Lung (tissue), 12 donors: ENCODE data around the gene RNF167. TPM values are rescaled to one million over a fixed set of nuclear protein-coding genes. Genes with fewer than 3 reads are reported as not detected.

Experiments
- ATAC-seq: fragments of 200-7000 bp; cut with Tn5 transposase; one replicate; pipeline ENCODE4 v1.9.1; 2020; ENCODE audit warnings: moderate number of reproducible peaks; ENCODE audit not compliant: insufficient read depth, low FRiP score
- DNase-seq, 3 donors: peaks; one replicate each; pipeline ENCODE4 v3.0.0-alpha.2; 2013 to 2017
- H3K27ac ChIP-seq, 2 donors: one replicate each; pipeline ENCODE4 v1.5.1; 2013; ENCODE audit warnings: mild to moderate bottlenecking in 2 of 2, moderate library complexity in 2 of 2, control low read depth in 1 of 2, inconsistent platforms in 1 of 2, low read depth in 1 of 2, low read length in 1 of 2
- H3K27me3 ChIP-seq, 3 donors: one replicate each; pipeline ENCODE4 v1.5.1; 2013; ENCODE audit warnings: low read length in 2 of 3; ENCODE audit not compliant: control insufficient read depth in 3 of 3, insufficient read depth in 3 of 3
- H3K36me3 ChIP-seq, 4 donors: one replicate each; pipeline ENCODE4 v1.5.1; 2013; ENCODE audit warnings: low read length in 4 of 4, mild to moderate bottlenecking in 1 of 4, moderate library complexity in 1 of 4; ENCODE audit not compliant: control insufficient read depth in 4 of 4, insufficient read depth in 4 of 4
- H3K4me1 ChIP-seq, 5 donors: one replicate each; pipeline ENCODE4 v1.5.1; 2013; ENCODE audit warnings: low read length in 5 of 5, mild to moderate bottlenecking in 2 of 5, moderate library complexity in 1 of 5; ENCODE audit not compliant: control insufficient read depth in 5 of 5, insufficient read depth in 5 of 5
- H3K4me3 ChIP-seq: one replicate; pipeline ENCODE4 v1.5.1; 2013; ENCODE audit warnings: mild to moderate bottlenecking, control low read depth, moderate library complexity
- H3K9ac ChIP-seq, 2 donors: one replicate each; pipeline ENCODE4 v1.5.1; 2013; ENCODE audit warnings: low read length in 2 of 2, control low read depth in 1 of 2; ENCODE audit not compliant: insufficient read depth in 1 of 2
- H3K9me3 ChIP-seq, 4 donors: one replicate each; pipeline ENCODE4 v1.5.1; 2013; ENCODE audit warnings: low read length in 3 of 4, mild to moderate bottlenecking in 1 of 4, moderate library complexity in 1 of 4; ENCODE audit not compliant: control insufficient read depth in 4 of 4, insufficient read depth in 3 of 4
- CTCF ChIP-seq: IDR thresholded peaks from 2 replicates; pipeline ENCODE4 v1.5.1; 2012; ENCODE audit warnings: mild to moderate bottlenecking; ENCODE audit errors: control extremely low read depth, extremely low read depth
- WGBS, 2 donors: extraction: QIAGEN DNeasy Blood & Tissue Kit; methylation state at CpG; one replicate each; pipeline ENCODE4 v1.1.7; 2013; 5-methylcytosine and 5-hydroxymethylcytosine counted together
- polyA plus RNA-seq, 2 donors: library from polyadenylated mRNA; stranded (reverse); fragments of 200-250 nt; gene quantifications; one replicate each; pipeline ENCODE4 v1.2.1, GENCODE V29; 2013
- total RNA-seq, 2 donors: library from RNA; depleted of rRNA in 1 of 2; stranded (reverse); fragments of >200 nt in 1 of 2; gene quantifications; one replicate each; pipeline ENCODE4 v1.2.1, GENCODE V29; 2014 to 2021
- donor health status: control.
- donor health status: control.
- donor health status: Bipolar disorder and iron deficiency.
- donor health status: healthy.
- donor health status: DM: yes; HTN: yes; CAD: no.

RNF167 gene
- total and polyA plus RNA-seq, 4 donors = 30.8 to 142 (median 97.0) TPM

GRCh38 chr17:4892499-4893221, 47.4 kb upstream of the RNF167 start:
- ATAC-seq = no peak
- no peaks in the 10 kb centered on the region for H3K4me1 ChIP-seq
- no peak for DNase-seq
- no peak overlapping the region for H3K27ac ChIP-seq
- WGBS, 2 donors = 90 to 93% methylated on average over 23 of the region's 23 CpGs
- no peaks in the 10 kb centered on the region for H3K9me3 ChIP-seq
- no peak overlapping the region for H3K4me3 ChIP-seq
- H3K27me3 ChIP-seq = peaks cover 0 to 4% (median 0%) of the 10 kb centered on the region in 3 donors
- peaks cover 7 to 81% (median 39%) of the 10 kb centered on the region in 4 donors for H3K36me3 ChIP-seq
- no peak overlapping the region for H3K9ac ChIP-seq
- no peak for TF ChIP-seq CTCF

GRCh38 chr17:4893272-4893671, 46.8 kb upstream of the RNF167 start:
- no peak for ATAC-seq
- peaks cover 7 to 80% (median 39%) of the 10 kb centered on the region in 4 donors for H3K36me3 ChIP-seq
- no peaks in the 10 kb centered on the region for H3K9me3 ChIP-seq
- 86 to 89% methylated on average over 18 of the region's 18 CpGs for WGBS, 2 donors
- H3K9ac ChIP-seq = no peak overlapping the region
- no peak for DNase-seq
- peaks cover 0 to 4% (median 0%) of the 10 kb centered on the region in 3 donors for H3K27me3 ChIP-seq
- H3K27ac ChIP-seq = no peak overlapping the region
- H3K4me1 ChIP-seq = no peaks in the 10 kb centered on the region
- no peak overlapping the region for H3K4me3 ChIP-seq
- TF ChIP-seq CTCF = no peak

GRCh38 chr17:4893721-4894560, 46.1 kb upstream of the RNF167 start:
- H3K4me1 ChIP-seq = peaks cover 0 to 5% (median 0%) of the 10 kb centered on the region in 5 donors
- ATAC-seq (no peak), DNase-seq (no peak)

More at GRCh38 chr17:4893721-4894560, 46.1 kb upstream of the RNF167 start:
- Histone ChIP-seq H3K27me3 (peaks cover 0 to 10% (median 3%) of the 10 kb centered on the region in 3 donors), H3K36me3 (peaks cover 7 to 80% (median 39%) of the 10 kb centered on the region in 4 donors), H3K27ac (no peak overlapping the region), H3K9ac (no peak overlapping the region), H3K9me3 (no peaks in the 10 kb centered on the region), H3K4me3 (no peak overlapping the region)
- WGBS, 2 donors = 92% methylated on average over 31 of the region's 31 CpGs
- TF ChIP-seq CTCF = no peak
